C4-2B (cell line): ENCODE data around the gene AGPAT1.

ENCODE experiments used
- CTCF ChIP-seq: fragments of 450-650 bp; conservative IDR thresholded peaks from 2 replicates; pipeline ENCODE4 v1.5.1; 2017; ENCODE audit warnings: mild to moderate bottlenecking
- ZFX ChIP-seq: fragments of 450-650 bp; IDR thresholded peaks from 2 replicates; pipeline ENCODE4 v1.6.1; 2017

GRCh38 chr6:32140420-32141046 lies 35.4 kb downstream of the AGPAT1 start:
- TF ChIP-seq CTCF (no peak), ZFX (no peak)
